NT2/D1 (cell line): ENCODE results near the gene BBS9.
A peak's percentile ranks its signal among the peaks of the same experiment; 100 is the strongest.
"Not testable (repeated sequence)": the region's sequence is repeated elsewhere in the genome, so short reads cannot be mapped to it uniquely, and the experiment has no call there.

Source experiments
- DNase-seq: peaks from one replicate; pipeline ENCODE4 v3.0.0-alpha.2; 2011; ENCODE audit warnings: low read depth, low spot score
- H3K27me3 ChIP-seq: 2 replicates; pipeline ENCODE4 v1.6.0; 2011; ENCODE audit warnings: mild to moderate bottlenecking; ENCODE audit not compliant: insufficient read length, insufficient read depth
- H3K36me3 ChIP-seq: 2 replicates; pipeline ENCODE4 v1.6.1; 2011; ENCODE audit warnings: mild to moderate bottlenecking, low read length, mixed read lengths; ENCODE audit not compliant: insufficient read depth, insufficient read length
- H3K4me1 ChIP-seq: 2 replicates; pipeline ENCODE4 v1.5.1; 2011; ENCODE audit not compliant: insufficient read depth, insufficient read length
- H3K4me3 ChIP-seq: 2 replicates; pipeline ENCODE4 v1.5.1; 2011; ENCODE audit warnings: low read depth; ENCODE audit not compliant: insufficient read length
- H3K9ac ChIP-seq: 2 replicates; pipeline ENCODE4 v1.6.0; 2011; ENCODE audit warnings: low read depth; ENCODE audit not compliant: insufficient read length
- H3K9me3 ChIP-seq: 2 replicates; pipeline ENCODE4 v1.5.1; 2011; ENCODE audit warnings: mild to moderate bottlenecking, low read length; ENCODE audit not compliant: insufficient read depth
- SUZ12 ChIP-seq: IDR thresholded peaks from 2 replicates; pipeline ENCODE4 v1.6.1; 2011; ENCODE audit not compliant: insufficient read length, insufficient read depth; ENCODE audit errors: extremely low read depth
- YY1 ChIP-seq: IDR thresholded peaks from 2 replicates; pipeline ENCODE4 v1.6.1; 2011; ENCODE audit not compliant: insufficient read length, insufficient read depth
- ZNF274 ChIP-seq: IDR thresholded peaks from 2 replicates; pipeline ENCODE4 v1.6.1; 2011; ENCODE audit warnings: mild to moderate bottlenecking, low read depth, low read length

The BBS9 gene

GRCh38 chr7:33251301-33251700, 121.9 kb downstream of the BBS9 start:
- H3K27me3 ChIP-seq = no peaks in the 10 kb centered on the region
- H3K4me1 ChIP-seq = no peaks in the 10 kb centered on the region
- no peak overlapping the region for H3K9ac ChIP-seq
- no peaks in the 10 kb centered on the region for H3K9me3 ChIP-seq
- no peaks in the 10 kb centered on the region for H3K36me3 ChIP-seq
- no peak for DNase-seq
- TF ChIP-seq ZNF274 = no peak
- H3K4me3 ChIP-seq = no peak overlapping the region

- no peaks in the 10 kb centered on the region for H3K4me1 ChIP-seq
- no peaks in the 10 kb centered on the region for H3K36me3 ChIP-seq
- H3K9me3 ChIP-seq = no peaks in the 10 kb centered on the region
- H3K4me3 ChIP-seq = no peak overlapping the region
- no peaks in the 10 kb centered on the region for H3K27me3 ChIP-seq
- no peak for TF ChIP-seq SUZ12
- no peak for TF ChIP-seq ZNF274
- TF ChIP-seq YY1 = no peak
- H3K9ac ChIP-seq = no peak overlapping the region
- DNase-seq = no peak
Observed at GRCh38 chr7:33258491-33258951, 129.2 kb downstream of the BBS9 start.

- DNase-seq = no peak
- H3K4me3 ChIP-seq = no peak overlapping the region
- no peaks in the 10 kb centered on the region for H3K36me3 ChIP-seq
- H3K9me3 ChIP-seq = no peaks in the 10 kb centered on the region
- no peaks in the 10 kb centered on the region for H3K27me3 ChIP-seq
- no peaks in the 10 kb centered on the region for H3K4me1 ChIP-seq
- no peak overlapping the region for H3K9ac ChIP-seq
- TF ChIP-seq ZNF274 = no peak
- TF ChIP-seq YY1 = no peak
- TF ChIP-seq SUZ12 = no peak
Observed at GRCh38 chr7:33261585-33261984, 132.2 kb downstream of the BBS9 start.

GRCh38 chr7:33262476-33262875, 133.1 kb downstream of the BBS9 start:
- Histone ChIP-seq H3K27me3 (no peaks in the 10 kb centered on the region), H3K4me1 (no peaks in the 10 kb centered on the region), H3K9me3 (no peaks in the 10 kb centered on the region), H3K4me3 (no peak overlapping the region), H3K36me3 (no peaks in the 10 kb centered on the region), H3K9ac (no peak overlapping the region)
- TF ChIP-seq YY1 = no peak
- no peak for TF ChIP-seq ZNF274
- no peak for TF ChIP-seq SUZ12
- peak; percentile 23 for DNase-seq

GRCh38 chr7:33271839-33272371, 142.5 kb downstream of the BBS9 start:
- DNase-seq, H3K9ac ChIP-seq, H3K4me3 ChIP-seq, H3K4me1 ChIP-seq, H3K36me3 ChIP-seq, H3K27me3 ChIP-seq: not testable (repeated sequence)
- peaks cover 10% of the 10 kb centered on the region for H3K9me3 ChIP-seq

- H3K36me3 ChIP-seq = no peaks in the 10 kb centered on the region
- TF ChIP-seq ZNF274 (no peak), SUZ12 (no peak), YY1 (no peak)
- no peak overlapping the region for H3K9ac ChIP-seq
- no peaks in the 10 kb centered on the region for H3K4me1 ChIP-seq
- H3K4me3 ChIP-seq = no peak overlapping the region
- H3K9me3 ChIP-seq = peaks cover 20% of the 10 kb centered on the region
- no peak for DNase-seq
- no peaks in the 10 kb centered on the region for H3K27me3 ChIP-seq
Observed at GRCh38 chr7:33273356-33273755, 144.0 kb downstream of the BBS9 start.

GRCh38 chr7:33276325-33276724, 147.0 kb downstream of the BBS9 start:
- H3K27me3 ChIP-seq = no peaks in the 10 kb centered on the region
- no peaks in the 10 kb centered on the region for H3K4me1 ChIP-seq
- DNase-seq = no peak
- TF ChIP-seq SUZ12 = no peak
- no peak for TF ChIP-seq YY1
- TF ChIP-seq ZNF274 = no peak
- H3K9me3 ChIP-seq = peaks cover 29% of the 10 kb centered on the region
- no peaks in the 10 kb centered on the region for H3K36me3 ChIP-seq
- no peak overlapping the region for H3K9ac ChIP-seq
- H3K4me3 ChIP-seq = no peak overlapping the region

- Histone ChIP-seq H3K9me3 (peaks cover 25% of the 10 kb centered on the region), H3K27me3 (no peaks in the 10 kb centered on the region), H3K4me3 (no peak overlapping the region), H3K9ac (no peak overlapping the region), H3K4me1 (no peaks in the 10 kb centered on the region), H3K36me3 (no peaks in the 10 kb centered on the region)
- DNase-seq = no peak
- TF ChIP-seq SUZ12 (no peak), YY1 (no peak), ZNF274 (no peak)
Observed at GRCh38 chr7:33276729-33277128, 147.4 kb downstream of the BBS9 start.
